A549 (cell line): ENCODE measurements around the gene KRT71. TPM values are rescaled to one million over a fixed set of nuclear protein-coding genes. Genes with fewer than 3 reads are reported as not detected.

Experiments used
- ATAC-seq, 2 experiments: fragments of 200-7000 bp in 1 of 2; fragments of >200 bp in 1 of 2; cut with Nextera tagmentation in 1 of 2; cut with Tn5 transposase in 1 of 2; 3 replicates each; pipeline versions ENCODE4 v1.8.0 to v1.9.1; 2018 to 2020; ENCODE audit warnings: mild to moderate bottlenecking in 1 of 2, moderate library complexity in 1 of 2
- CTCF ChIA-PET: fragments of 300-600 bp; sonication (Branson Sonifier 250); formaldehyde crosslinking; extraction: SDS; loops from one replicate; lab custom pipeline; 2021; ENCODE audit warnings: antibody characterized with exemption, inconsistent platforms; lab: Yijun Ruan, JAX
- POLR2A ChIA-PET: fragments of 350-600 bp; formaldehyde crosslinking; extraction: SDS; loops from one replicate; lab custom pipeline; 2021; ENCODE audit warnings: antibody characterized with exemption, inconsistent platforms; lab: Yijun Ruan, JAX
- DNase-seq, 2 experiments: peaks; one replicate each; pipeline versions ENCODE4 v3.0.0 to v3.0.0-alpha.2; 2011 to 2016; ENCODE audit warnings: low read depth in 1 of 2, low spot score in 1 of 2
- FAIRE-seq: peaks from 2 replicates; lab custom pipeline; 2011; peaks lifted over from hg19 to GRCh38; lab: Jason Lieb, UNC
- H3K27ac ChIP-seq, 2 experiments: fragments of >200 bp; sonication (Bioruptor Twin); formaldehyde crosslinking; 3 replicates each; pipeline ENCODE4 v1.5.1; 2016 to 2017
- H3K4me1 ChIP-seq: fragments of >200 bp; sonication (Bioruptor Twin); formaldehyde crosslinking; 3 replicates; pipeline ENCODE4 v1.6.1; 2016
- H3K4me2 ChIP-seq: fragments of >200 bp; sonication (Bioruptor Twin); formaldehyde crosslinking; 3 replicates; pipeline ENCODE4 v1.6.1; 2016
- H3K4me3 ChIP-seq: fragments of >200 bp; sonication (Bioruptor Twin); formaldehyde crosslinking; 3 replicates; pipeline ENCODE4 v1.5.1; 2016
- H3K9me3 ChIP-seq: fragments of >200 bp; sonication (Bioruptor Twin); formaldehyde crosslinking; 3 replicates; pipeline ENCODE4 v1.6.1; 2016
- ATOH8 ChIP-seq: fragments of 250-450 bp; sonication (Bioruptor Pico); IDR thresholded peaks from 2 replicates; pipeline ENCODE4 v1.5.0; 2020; ENCODE audit warnings: low read depth, mild to moderate bottlenecking, moderate library complexity
- BCL3 ChIP-seq: fragments of >200 bp; sonication (Bioruptor Twin); formaldehyde crosslinking; IDR thresholded peaks from 3 replicates; pipeline ENCODE4 v1.6.1; 2016
- CEBPB ChIP-seq, 2 experiments: fragments of >200 bp in 1 of 2; sonication (Bioruptor Twin) in 1 of 2; formaldehyde crosslinking in 1 of 2; IDR thresholded peaks; 2 replicates each; pipeline ENCODE4 v1.6.1; 2012 to 2016
- CHD4 ChIP-seq: fragments of 200-600 bp; sonication (generic); IDR thresholded peaks from 2 replicates; pipeline ENCODE4 v1.6.1; 2016; ENCODE audit warnings: antibody characterized with exemption, mild to moderate bottlenecking, borderline replicate concordance
- CTCF ChIP-seq: fragments of >200 bp; sonication (Bioruptor Twin); formaldehyde crosslinking; IDR thresholded peaks from 3 replicates; pipeline ENCODE4 v1.5.1; 2016
- EHF ChIP-seq: fragments of 250-450 bp; sonication (Bioruptor Pico); IDR thresholded peaks from 2 replicates; pipeline ENCODE4 v1.5.0; 2020; ENCODE audit warnings: mild to moderate bottlenecking
- EHMT2 ChIP-seq: fragments of 200-600 bp; sonication (generic); IDR thresholded peaks from 2 replicates; pipeline ENCODE4 v1.6.1; 2016; ENCODE audit warnings: antibody characterized with exemption, low read depth, mild to moderate bottlenecking, moderate library complexity
- ELK1 ChIP-seq: fragments of 150-350 bp; IDR thresholded peaks from 2 replicates; pipeline ENCODE4 v1.6.1; 2014; ENCODE audit warnings: low read depth, mild to moderate bottlenecking, low read length
- ESRRA ChIP-seq: fragments of 150-350 bp; IDR thresholded peaks from 2 replicates; pipeline ENCODE4 v1.6.1; 2014; ENCODE audit warnings: mild to moderate bottlenecking, low read length, borderline replicate concordance
- FOSB ChIP-seq: fragments of 250-450 bp; sonication (Bioruptor Pico); IDR thresholded peaks from 2 replicates; pipeline ENCODE4 v1.5.0; 2020; ENCODE audit warnings: mild to moderate bottlenecking, moderate library complexity
- FOXS1 ChIP-seq: fragments of 250-450 bp; sonication (Bioruptor Pico); IDR thresholded peaks from 2 replicates; pipeline ENCODE4 v1.5.0; 2020; ENCODE audit warnings: mild to moderate bottlenecking, moderate library complexity
- HDAC2 ChIP-seq: fragments of 200-600 bp; sonication (generic); IDR thresholded peaks from 2 replicates; pipeline ENCODE4 v1.6.1; 2016
- HMGXB4 ChIP-seq: fragments of 250-450 bp; sonication (Bioruptor Pico); IDR thresholded peaks from 2 replicates; pipeline ENCODE4 v1.5.0; 2021; ENCODE audit warnings: mild to moderate bottlenecking, moderate library complexity, borderline replicate concordance
- HOXA7 ChIP-seq: fragments of 250-450 bp; sonication (Bioruptor Pico); IDR thresholded peaks from 2 replicates; pipeline ENCODE4 v1.5.0; 2020; ENCODE audit warnings: mild to moderate bottlenecking, moderate library complexity
- JUN ChIP-seq, 2 experiments: fragments of >200 bp; sonication (Bioruptor Twin); formaldehyde crosslinking; IDR thresholded peaks; 2 replicates in 1 of 2; 3 replicates in 1 of 2; pipeline ENCODE4 v1.6.1; 2016 to 2017
- JUNB ChIP-seq: fragments of >200 bp; sonication (Bioruptor Twin); formaldehyde crosslinking; IDR thresholded peaks from 2 replicates; pipeline ENCODE4 v1.6.1; 2016
- KDM1A ChIP-seq: fragments of 200-600 bp; sonication (generic); IDR thresholded peaks from 2 replicates; pipeline ENCODE4 v1.6.1; 2016; ENCODE audit warnings: low read depth, mild to moderate bottlenecking
- MAX ChIP-seq: IDR thresholded peaks from 2 replicates; pipeline ENCODE4 v1.6.1; 2012
- NFE2L2 ChIP-seq: fragments of 150-350 bp; conservative IDR thresholded peaks from 2 replicates; pipeline ENCODE4 v1.6.1; 2014; ENCODE audit warnings: low read length
- NPAS2 ChIP-seq: fragments of 250-450 bp; sonication (Bioruptor Pico); IDR thresholded peaks from 2 replicates; pipeline ENCODE4 v1.8.0; 2022; ENCODE audit warnings: mild to moderate bottlenecking, moderate library complexity, borderline replicate concordance
- NR3C1 ChIP-seq: fragments of >200 bp; sonication (Bioruptor Twin); formaldehyde crosslinking; IDR thresholded peaks from 3 replicates; pipeline ENCODE4 v1.6.1; 2017
- PHF8 ChIP-seq: fragments of 200-600 bp; sonication (generic); IDR thresholded peaks from 2 replicates; pipeline ENCODE4 v1.6.1; 2016; ENCODE audit warnings: low read depth, mild to moderate bottlenecking, antibody characterized with exemption, moderate library complexity, borderline replicate concordance
- POLR2AphosphoS2 ChIP-seq: conservative IDR thresholded peaks from 2 replicates; pipeline ENCODE4 v1.6.1; 2012; ENCODE audit warnings: low read length, improper control_type of control experiment, inconsistent platforms
- RCOR1 ChIP-seq: fragments of 150-350 bp; IDR thresholded peaks from 2 replicates; pipeline ENCODE4 v1.6.1; 2014; ENCODE audit warnings: antibody characterized with exemption, low read length, low read depth
- RFX5 ChIP-seq: fragments of 450-650 bp; IDR thresholded peaks from 2 replicates; pipeline ENCODE4 v1.7.1; 2014; ENCODE audit warnings: antibody characterized with exemption, mild to moderate bottlenecking, moderate library complexity
- RNF2 ChIP-seq: fragments of 200-600 bp; sonication (generic); IDR thresholded peaks from 2 replicates; pipeline ENCODE4 v1.6.1; 2016; ENCODE audit warnings: low read depth, mild to moderate bottlenecking, antibody characterized with exemption, moderate library complexity, borderline replicate concordance
- ZC3H11A ChIP-seq: fragments of 450-650 bp; IDR thresholded peaks from 2 replicates; pipeline ENCODE4 v1.6.1; 2014; ENCODE audit warnings: antibody characterized with exemption, mild to moderate bottlenecking
- ZFP36 ChIP-seq: fragments of 450-650 bp; IDR thresholded peaks from 2 replicates; pipeline ENCODE4 v1.6.1; 2014; ENCODE audit warnings: borderline replicate concordance; ENCODE audit not compliant: partially characterized antibody
- ZSCAN20 ChIP-seq: fragments of 250-450 bp; sonication (Bioruptor Pico); IDR thresholded peaks from 2 replicates; pipeline ENCODE4 v1.8.0; 2022; ENCODE audit warnings: mild to moderate bottlenecking, moderate library complexity
- WGBS: methylation state at CpG from one replicate; pipeline ENCODE4 v1.1.6; 2017; ENCODE audit errors: missing lambda C conversion rate; 5-methylcytosine and 5-hydroxymethylcytosine counted together
- polyA plus RNA-seq, 4 experiments: library from polyadenylated mRNA; depleted of rRNA in 3 of 4; stranded (reverse); fragments of >200 nt; fragmentation: RNase III in 1 of 4; extraction: RNeasy Plus Mini Kit Qiagen cat#74134 plus additional on column Dnase treatment in 1 of 4; gene quantifications; 2 replicates in 3 of 4; 3 replicates in 1 of 4; pipeline ENCODE4 v1.2.3, GENCODE V29; 2011 to 2017

The KRT71 gene
- polyA plus RNA-seq, 2 of the 4 experiments (the other 2 are of a cell fraction): not detected

- ChIA-PET CTCF (interaction anchor here (0.7 to 1.5 kb wide), 9 partner anchors 8 to 343 kb away, joined by 3 to 9 read pairs (median 4); no protein-coding TSS in a partner anchor), POLR2A (no interaction called here)
- H3K4me2 ChIP-seq: no peak overlapping the region
- no peak for FAIRE-seq
- 80% methylated on average over 5 of the region's 5 CpGs for WGBS
- no peak for DNase-seq
- no peak overlapping the region for H3K4me3 ChIP-seq
- H3K4me1 ChIP-seq: peaks cover 31% of the 10 kb centered on the region
- TF ChIP-seq RNF2: no peak
- no peak for TF ChIP-seq FOXS1 (CRISPR knock-in tag)
- no peak for TF ChIP-seq POLR2AphosphoS2
- TF ChIP-seq ELK1: no peak
- no peak for TF ChIP-seq HMGXB4
- TF ChIP-seq MAX: no peak
- TF ChIP-seq ZSCAN20 (CRISPR knock-in tag): no peak
- no peak for TF ChIP-seq EHMT2
- no peak for TF ChIP-seq ESRRA
- no peak for TF ChIP-seq NFE2L2
- no peak for TF ChIP-seq HOXA7
- no peak for TF ChIP-seq KDM1A
- TF ChIP-seq PHF8: no peak
- no peak for TF ChIP-seq HDAC2
- TF ChIP-seq ZFP36: no peak
- no peak for TF ChIP-seq NPAS2
- TF ChIP-seq NR3C1: no peak
- no peak for TF ChIP-seq BCL3
- no peak for TF ChIP-seq ATOH8 (CRISPR knock-in tag)
- no peak for TF ChIP-seq EHF (CRISPR knock-in tag)
- H3K9me3 ChIP-seq: no peaks in the 10 kb centered on the region
- ATAC-seq: no peak
- H3K27ac ChIP-seq: no peak overlapping the region
Measured at GRCh38 chr12:52499806-52500560, 53.0 kb downstream of the KRT71 start.

GRCh38 chr12:52498946-52499345 lies 54.0 kb downstream of the KRT71 start:
- H3K27ac ChIP-seq: no peak overlapping the region
- FAIRE-seq (no peak), DNase-seq (no peak), ATAC-seq (no peak)
- no peaks in the 10 kb centered on the region for H3K9me3 ChIP-seq
- TF ChIP-seq RFX5: no peak
- no peak for TF ChIP-seq CEBPB (IDR thresholded peaks at IDR 0.05)
- no peak for TF ChIP-seq MAX
- no peak for TF ChIP-seq HDAC2
- no peak for TF ChIP-seq CTCF
- TF ChIP-seq KDM1A: no peak
- TF ChIP-seq ZC3H11A: no peak
- TF ChIP-seq RCOR1: no peak
- TF ChIP-seq FOSB (CRISPR knock-in tag): no peak
- TF ChIP-seq HOXA7: no peak
- TF ChIP-seq NPAS2: no peak
- no peak for TF ChIP-seq JUN (IDR thresholded peaks at IDR 0.05)
- no peak for TF ChIP-seq JUNB
- TF ChIP-seq CHD4: no peak
- CTCF ChIA-PET: interaction anchor here (0.7 to 1.5 kb wide), 5 partner anchors 9 to 342 kb away, joined by 3 to 9 read pairs (median 4); no protein-coding TSS in a partner anchor
- H3K4me3 ChIP-seq: no peak overlapping the region
- POLR2A ChIA-PET: no interaction called here
- no peak overlapping the region for H3K4me2 ChIP-seq
- 90% methylated on average over 1 of the region's 1 CpG for WGBS
- peaks cover 39% of the 10 kb centered on the region for H3K4me1 ChIP-seq
